ENCODE results near the gene ATP8B3. TPM values are rescaled to one million over a fixed set of nuclear protein-coding genes. Genes with fewer than 3 reads are reported as not detected.

ATP8B3 gene
- total and polyA plus RNA-seq, 2 of the 13 experiments (the other 11 are each of a cell fraction or from before 2014, with no cell fraction given), result 2.6 to 5.9 TPM

GRCh38 chr19:1734321-1734966 is 77.6 kb downstream of the ATP8B3 start:
- H3K79me2 ChIP-seq (ENCODE audit: insufficient read depth, low read length), result no peaks in the 10 kb centered on the region
- H3K9ac ChIP-seq (ENCODE audit: insufficient read depth, low read depth, low read length), result no peak overlapping the region
- in situ Hi-C loops (cut with HindIII; ENCODE audit: extremely low pct_ligation_motif_present, low pct_unique_long_range_greater_than_20kb), result no loop called here
- intact Hi-C loops (cut with micrococcal nuclease; ENCODE audit: unreplicated experiment), result no loop called here
- DNase-seq (ENCODE audit: low spot score), result no peak
- ChIA-PET CTCF (ENCODE audit: low intra/inter-chr PET ratio, low total read pairs) (no interaction called here), POLR2A (no interaction called here)
- no peak for FAIRE-seq
- H3K36me3 ChIP-seq (replicated peaks in 1 of 2; ENCODE audit: control insufficient read depth in 1 of 2, insufficient read depth in 2 of 2, low read length in 2 of 2), result no peaks in the 10 kb centered on the region
- TF ChIP-seq HMGA1 (CRISPR knock-in tag; conservative IDR thresholded peaks at IDR 0.05) (no peak), RBAK (CRISPR knock-in tag; IDR thresholded peaks at IDR 0.05) (no peak), ZFP82 (CRISPR knock-in tag; IDR thresholded peaks at IDR 0.05; ENCODE audit: borderline replicate concordance) (no peak), GLI4 (CRISPR knock-in tag; IDR thresholded peaks at IDR 0.05; ENCODE audit: borderline replicate concordance) (no peak), MTA3 (CRISPR knock-in tag; IDR thresholded peaks at IDR 0.05) (no peak), TMF1 (CRISPR knock-in tag; IDR thresholded peaks at IDR 0.05; ENCODE audit: low read depth) (no peak), THAP8 (CRISPR knock-in tag; IDR thresholded peaks at IDR 0.05; ENCODE audit: borderline replicate concordance) (no peak), ZMYM2 (CRISPR knock-in tag; IDR thresholded peaks at IDR 0.05) (no peak), ZNF317 (CRISPR knock-in tag; IDR thresholded peaks at IDR 0.05) (no peak), FOXC1 (CRISPR knock-in tag; IDR thresholded peaks at IDR 0.05; ENCODE audit: borderline replicate concordance) (no peak)
- TF ChIP-seq, protein P1, sequence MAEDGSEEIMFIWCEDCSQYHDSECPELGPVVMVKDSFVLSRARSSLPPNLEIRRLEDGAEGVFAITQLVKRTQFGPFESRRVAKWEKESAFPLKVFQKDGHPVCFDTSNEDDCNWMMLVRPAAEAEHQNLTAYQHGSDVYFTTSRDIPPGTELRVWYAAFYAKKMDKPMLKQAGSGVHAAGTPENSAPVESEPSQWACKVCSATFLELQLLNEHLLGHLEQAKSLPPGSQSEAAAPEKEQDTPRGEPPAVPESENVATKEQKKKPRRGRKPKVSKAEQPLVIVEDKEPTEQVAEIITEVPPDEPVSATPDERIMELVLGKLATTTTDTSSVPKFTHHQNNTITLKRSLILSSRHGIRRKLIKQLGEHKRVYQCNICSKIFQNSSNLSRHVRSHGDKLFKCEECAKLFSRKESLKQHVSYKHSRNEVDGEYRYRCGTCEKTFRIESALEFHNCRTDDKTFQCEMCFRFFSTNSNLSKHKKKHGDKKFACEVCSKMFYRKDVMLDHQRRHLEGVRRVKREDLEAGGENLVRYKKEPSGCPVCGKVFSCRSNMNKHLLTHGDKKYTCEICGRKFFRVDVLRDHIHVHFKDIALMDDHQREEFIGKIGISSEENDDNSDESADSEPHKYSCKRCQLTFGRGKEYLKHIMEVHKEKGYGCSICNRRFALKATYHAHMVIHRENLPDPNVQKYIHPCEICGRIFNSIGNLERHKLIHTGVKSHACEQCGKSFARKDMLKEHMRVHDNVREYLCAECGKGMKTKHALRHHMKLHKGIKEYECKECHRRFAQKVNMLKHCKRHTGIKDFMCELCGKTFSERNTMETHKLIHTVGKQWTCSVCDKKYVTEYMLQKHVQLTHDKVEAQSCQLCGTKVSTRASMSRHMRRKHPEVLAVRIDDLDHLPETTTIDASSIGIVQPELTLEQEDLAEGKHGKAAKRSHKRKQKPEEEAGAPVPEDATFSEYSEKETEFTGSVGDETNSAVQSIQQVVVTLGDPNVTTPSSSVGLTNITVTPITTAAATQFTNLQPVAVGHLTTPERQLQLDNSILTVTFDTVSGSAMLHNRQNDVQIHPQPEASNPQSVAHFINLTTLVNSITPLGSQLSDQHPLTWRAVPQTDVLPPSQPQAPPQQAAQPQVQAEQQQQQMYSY (CRISPR knock-in tag; IDR thresholded peaks at IDR 0.05), result no peak
- TF ChIP-seq, protein P2, sequence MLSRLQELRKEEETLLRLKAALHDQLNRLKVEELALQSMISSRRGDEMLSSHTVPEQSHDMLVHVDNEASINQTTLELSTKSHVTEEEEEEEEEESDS (CRISPR knock-in tag; IDR thresholded peaks at IDR 0.05; ENCODE audit: borderline replicate concordance), result no peak
- TF ChIP-seq, protein P3, sequence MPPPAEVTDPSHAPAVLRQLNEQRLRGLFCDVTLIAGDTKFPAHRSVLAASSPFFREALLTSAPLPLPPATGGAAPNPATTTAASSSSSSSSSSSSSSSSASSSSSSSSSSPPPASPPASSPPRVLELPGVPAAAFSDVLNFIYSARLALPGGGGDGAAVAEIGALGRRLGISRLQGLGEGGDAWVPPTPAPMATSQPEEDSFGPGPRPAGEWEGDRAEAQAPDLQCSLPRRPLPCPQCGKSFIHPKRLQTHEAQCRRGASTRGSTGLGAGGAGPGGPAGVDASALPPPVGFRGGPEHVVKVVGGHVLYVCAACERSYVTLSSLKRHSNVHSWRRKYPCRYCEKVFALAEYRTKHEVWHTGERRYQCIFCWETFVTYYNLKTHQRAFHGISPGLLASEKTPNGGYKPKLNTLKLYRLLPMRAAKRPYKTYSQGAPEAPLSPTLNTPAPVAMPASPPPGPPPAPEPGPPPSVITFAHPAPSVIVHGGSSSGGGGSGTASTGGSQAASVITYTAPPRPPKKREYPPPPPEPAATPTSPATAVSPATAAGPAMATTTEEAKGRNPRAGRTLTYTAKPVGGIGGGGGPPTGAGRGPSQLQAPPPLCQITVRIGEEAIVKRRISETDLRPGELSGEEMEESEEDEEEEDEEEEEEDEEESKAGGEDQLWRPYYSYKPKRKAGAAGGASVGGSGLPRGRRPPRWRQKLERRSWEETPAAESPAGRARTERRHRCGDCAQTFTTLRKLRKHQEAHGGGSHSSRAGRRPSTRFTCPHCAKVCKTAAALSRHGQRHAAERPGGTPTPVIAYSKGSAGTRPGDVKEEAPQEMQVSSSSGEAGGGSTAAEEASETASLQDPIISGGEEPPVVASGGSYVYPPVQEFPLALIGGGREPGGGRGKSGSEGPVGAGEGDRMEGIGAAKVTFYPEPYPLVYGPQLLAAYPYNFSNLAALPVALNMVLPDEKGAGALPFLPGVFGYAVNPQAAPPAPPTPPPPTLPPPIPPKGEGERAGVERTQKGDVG (CRISPR knock-in tag; IDR thresholded peaks at IDR 0.05; ENCODE audit: borderline replicate concordance), result no peak
- H4K20me1 ChIP-seq (ENCODE audit: insufficient read depth, low read length), result no peaks in the 10 kb centered on the region
- H3K27me3 ChIP-seq (ENCODE audit: control insufficient read depth in 1 of 2, insufficient read depth in 2 of 2, low read length in 2 of 2), result peaks cover 4 to 65% of the 10 kb centered on the region in 2 experiments; a peak in 4 of 5 replicates
- ATAC-seq, result no peak
- 22% methylated on average over 27 of the region's 28 CpGs for WGBS (ENCODE audit: low lambda C conversion rate)
- H3K27ac ChIP-seq (ENCODE audit: extremely low read length, insufficient read depth, low read length), result no peak overlapping the region
- no TSS peak for BruUV-seq (replicated peaks)
- H2AFZ ChIP-seq (ENCODE audit: low read length), result no peak overlapping the region
- H3K4me1 ChIP-seq (ENCODE audit: insufficient read depth, low read length), result no peaks in the 10 kb centered on the region
- H3K4me2 ChIP-seq (ENCODE audit: low read depth, low read length), result no peak overlapping the region
- H3K4me3 ChIP-seq (replicated peaks in 1 of 3; ENCODE audit: insufficient read depth in 1 of 3, low read depth in 2 of 3, low read length in 3 of 3), result no peak overlapping the region
- H3K9me3 ChIP-seq (ENCODE audit: low read length), result no peaks in the 10 kb centered on the region
